Neural crest cell (in vitro differentiated cells): ENCODE measurements around the gene SLC7A1. TPM values are rescaled to one million over a fixed set of nuclear protein-coding genes. Genes with fewer than 3 reads are reported as not detected.

ENCODE experiments used
- DNase-seq: peaks from one replicate; pipeline ENCODE4 v3.0.0; 2021; ENCODE audit warnings: low read depth, mixed read lengths, low spot score
- H3K27ac Mint-ChIP-seq: one replicate; pipeline ENCODE4 v1.8.0; 2021; ENCODE audit warnings: mild to moderate bottlenecking, mixed read lengths; ENCODE audit not compliant: unreplicated experiment
- H3K27me3 Mint-ChIP-seq: 2 replicates; pipeline ENCODE4 v1.8.0; 2021; ENCODE audit warnings: low read depth, mild to moderate bottlenecking, mixed read lengths
- H3K36me3 Mint-ChIP-seq: 2 replicates; pipeline ENCODE4 v1.8.0; 2021; ENCODE audit warnings: low read depth, mild to moderate bottlenecking, mixed read lengths
- H3K4me1 Mint-ChIP-seq: 2 replicates; pipeline ENCODE4 v1.8.0; 2021; ENCODE audit warnings: mixed read lengths
- H3K4me3 Mint-ChIP-seq: one replicate; pipeline ENCODE4 v1.8.0; 2021; ENCODE audit warnings: mild to moderate bottlenecking, mixed read lengths
- H3K9me3 Mint-ChIP-seq: 2 replicates; pipeline ENCODE4 v1.8.0; 2021; ENCODE audit warnings: mixed read lengths
- total RNA-seq: library from RNA; stranded (reverse); gene quantifications from 2 replicates; pipeline ENCODE4 v1.2.1, GENCODE V29; 2021
- TF ChIP-seq, protein P1 (sequence below): fragments of 200-600 bp; sonication (generic); conservative IDR thresholded peaks from 2 replicates; pipeline ENCODE4 v1.5.0; 2021; ENCODE audit warnings: antibody characterized with exemption, mild to moderate bottlenecking

The SLC7A1 gene
- total RNA-seq, 1 donor from 2014 or later: 69.7 TPM

DNA sequence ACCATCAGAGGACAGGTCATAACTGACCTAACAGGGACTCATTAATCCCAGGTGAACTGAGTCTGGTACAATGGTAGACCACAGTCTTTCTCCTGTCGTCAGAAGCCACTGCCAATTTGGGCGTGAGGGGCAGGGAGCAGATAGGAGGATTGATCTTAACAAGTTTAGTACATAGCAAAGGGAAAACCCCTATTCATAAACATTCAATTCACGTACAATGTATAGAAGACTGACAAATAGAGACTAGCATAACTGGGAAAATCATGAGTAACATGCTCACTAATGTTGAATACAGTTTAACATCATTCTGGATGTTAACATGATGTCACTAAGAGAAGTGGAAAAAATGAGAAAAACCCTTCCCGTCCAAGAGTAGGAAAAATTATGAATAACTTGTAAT is 54.1 kb downstream of the SLC7A1 start:
- no peak for DNase-seq
- Mint-ChIP-seq H3K27me3 (no peaks in the 10 kb centered on the region), H3K9me3 (no peaks in the 10 kb centered on the region), H3K4me3 (no peak overlapping the region), H3K4me1 (peaks cover 22% of the 10 kb centered on the region), H3K36me3 (peaks cover 8% of the 10 kb centered on the region), H3K27ac (no peak overlapping the region)
- TF ChIP-seq, protein P1, sequence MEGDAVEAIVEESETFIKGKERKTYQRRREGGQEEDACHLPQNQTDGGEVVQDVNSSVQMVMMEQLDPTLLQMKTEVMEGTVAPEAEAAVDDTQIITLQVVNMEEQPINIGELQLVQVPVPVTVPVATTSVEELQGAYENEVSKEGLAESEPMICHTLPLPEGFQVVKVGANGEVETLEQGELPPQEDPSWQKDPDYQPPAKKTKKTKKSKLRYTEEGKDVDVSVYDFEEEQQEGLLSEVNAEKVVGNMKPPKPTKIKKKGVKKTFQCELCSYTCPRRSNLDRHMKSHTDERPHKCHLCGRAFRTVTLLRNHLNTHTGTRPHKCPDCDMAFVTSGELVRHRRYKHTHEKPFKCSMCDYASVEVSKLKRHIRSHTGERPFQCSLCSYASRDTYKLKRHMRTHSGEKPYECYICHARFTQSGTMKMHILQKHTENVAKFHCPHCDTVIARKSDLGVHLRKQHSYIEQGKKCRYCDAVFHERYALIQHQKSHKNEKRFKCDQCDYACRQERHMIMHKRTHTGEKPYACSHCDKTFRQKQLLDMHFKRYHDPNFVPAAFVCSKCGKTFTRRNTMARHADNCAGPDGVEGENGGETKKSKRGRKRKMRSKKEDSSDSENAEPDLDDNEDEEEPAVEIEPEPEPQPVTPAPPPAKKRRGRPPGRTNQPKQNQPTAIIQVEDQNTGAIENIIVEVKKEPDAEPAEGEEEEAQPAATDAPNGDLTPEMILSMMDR: no peak

DNA sequence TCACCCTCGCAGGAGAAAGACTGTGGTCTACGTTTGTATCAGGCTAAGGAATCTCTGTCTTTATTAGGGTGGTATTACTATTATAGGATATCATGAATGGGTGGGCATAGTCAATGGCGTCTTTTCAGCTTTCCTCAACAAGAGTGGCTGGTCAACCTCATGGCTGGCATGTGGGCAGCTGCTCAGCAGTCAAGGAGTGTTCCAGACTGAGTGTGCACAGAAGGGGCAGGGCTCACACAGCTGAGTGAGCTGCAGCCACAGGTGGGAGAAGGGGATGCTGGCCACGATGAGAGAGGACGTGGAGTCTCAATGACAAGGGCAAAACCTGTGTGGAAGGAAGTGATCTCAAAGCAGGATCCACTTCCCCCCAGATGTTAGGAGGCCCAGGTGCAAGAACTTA is 54.7 kb downstream of the SLC7A1 start:
- Mint-ChIP-seq H3K27me3 (no peaks in the 10 kb centered on the region), H3K36me3 (peaks cover 11% of the 10 kb centered on the region), H3K4me3 (no peak overlapping the region), H3K4me1 (peaks cover 20% of the 10 kb centered on the region), H3K9me3 (no peaks in the 10 kb centered on the region), H3K27ac (no peak overlapping the region)
- no peak for DNase-seq
- TF ChIP-seq, protein P1: no peak

DNA sequence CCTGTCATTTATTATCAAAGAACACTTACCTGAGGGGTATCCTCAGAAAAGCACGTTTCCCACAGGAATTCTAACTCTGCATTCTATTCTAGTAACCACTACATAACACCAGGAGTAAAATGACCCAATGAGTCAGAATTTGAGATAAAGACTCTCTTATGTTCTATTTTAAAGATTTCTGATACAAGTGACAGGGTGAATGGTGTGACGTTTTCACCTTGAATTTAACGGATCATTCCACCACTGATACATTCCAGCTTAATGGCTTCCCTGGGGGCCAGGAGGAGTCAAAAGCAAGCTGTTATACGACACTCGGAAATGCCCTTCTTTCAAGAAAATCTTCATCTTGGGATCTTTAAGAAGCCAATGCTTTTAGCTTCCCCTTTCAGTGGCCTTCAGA is 55.2 kb downstream of the SLC7A1 start:
- Mint-ChIP-seq H3K4me3 (no peak overlapping the region), H3K27ac (no peak overlapping the region), H3K9me3 (no peaks in the 10 kb centered on the region), H3K36me3 (peaks cover 11% of the 10 kb centered on the region), H3K4me1 (peaks cover 20% of the 10 kb centered on the region), H3K27me3 (no peaks in the 10 kb centered on the region)
- no peak for DNase-seq
- TF ChIP-seq, protein P1: no peak

DNA sequence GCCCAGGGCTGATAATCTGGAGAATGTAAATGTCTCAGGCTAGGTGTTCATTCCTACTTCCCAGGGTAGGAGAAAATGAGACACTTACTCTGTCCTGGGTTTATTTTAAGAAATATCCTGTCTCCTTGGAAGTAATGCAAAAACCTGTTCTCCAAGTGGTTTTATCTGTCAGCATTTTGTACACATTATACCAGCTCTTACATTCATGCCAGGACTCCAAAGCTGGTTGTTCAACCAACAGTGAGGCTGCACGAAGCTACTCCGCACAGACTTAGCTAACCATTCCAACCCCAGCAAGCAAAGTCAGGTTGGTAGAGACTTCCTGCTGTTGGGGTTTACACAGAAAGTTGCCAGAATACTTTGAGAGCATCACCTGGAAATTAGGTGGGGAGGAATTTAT is 55.6 kb downstream of the SLC7A1 start:
- Mint-ChIP-seq H3K9me3 (no peaks in the 10 kb centered on the region), H3K36me3 (peaks cover 11% of the 10 kb centered on the region), H3K27me3 (no peaks in the 10 kb centered on the region), H3K4me1 (peaks cover 20% of the 10 kb centered on the region), H3K27ac (no peak overlapping the region), H3K4me3 (no peak overlapping the region)
- DNase-seq: no peak
- TF ChIP-seq, protein P1: no peak

DNA sequence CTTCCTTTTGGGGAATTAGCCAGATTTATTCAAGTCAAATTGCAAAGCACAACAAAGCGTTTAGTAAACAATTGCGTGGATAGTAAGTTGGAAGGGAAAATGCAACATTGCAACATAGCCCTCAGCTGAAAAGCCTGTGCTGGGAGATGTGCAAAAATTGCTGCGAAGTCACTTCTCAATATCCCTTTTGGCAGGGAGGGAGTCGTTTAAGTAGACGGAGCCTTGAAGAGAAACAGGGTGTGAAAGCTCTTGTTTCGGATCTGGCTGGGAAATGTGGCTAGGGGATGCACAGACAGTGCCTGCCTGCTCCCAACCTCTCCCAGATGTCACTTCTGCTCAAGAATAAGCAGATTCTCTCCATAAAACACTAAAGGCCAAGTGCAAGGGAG is 56.8 kb downstream of the SLC7A1 start:
- no peaks in the 10 kb centered on the region for H3K27me3 Mint-ChIP-seq
- H3K4me3 Mint-ChIP-seq: no peak overlapping the region
- TF ChIP-seq, protein P1: no peak
- H3K9me3 Mint-ChIP-seq: no peaks in the 10 kb centered on the region
- no peak overlapping the region for H3K27ac Mint-ChIP-seq
- peaks cover 11% of the 10 kb centered on the region for H3K36me3 Mint-ChIP-seq
- H3K4me1 Mint-ChIP-seq: peaks cover 18% of the 10 kb centered on the region
- no peak for DNase-seq
